HG03139 (cell line): ENCODE measurements around the gene TMEM253.

Experiments used
- ATAC-seq: cut with Tn5 transposase; IDR thresholded peaks from one replicate; pipeline ENCODE4 v1.9.1; 2021; ENCODE audit not compliant: unreplicated experiment

TMEM253 gene

DNA sequence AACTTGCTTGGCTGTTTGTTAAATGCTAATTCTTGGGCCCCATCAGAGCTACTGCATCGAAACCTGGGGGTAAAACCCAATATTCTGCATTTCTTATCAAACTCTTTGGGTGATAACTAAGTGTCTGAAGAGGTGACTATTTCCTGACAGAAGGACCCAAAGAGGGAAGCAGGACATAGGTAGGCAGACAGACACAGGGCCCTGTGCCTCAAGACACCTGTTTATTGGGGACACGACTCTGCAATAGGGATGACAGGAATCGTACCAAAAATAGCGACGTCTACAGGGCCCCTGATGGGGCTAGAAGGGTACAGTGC is 11.0 kb upstream of the TMEM253 start:
- no peak for ATAC-seq

DNA sequence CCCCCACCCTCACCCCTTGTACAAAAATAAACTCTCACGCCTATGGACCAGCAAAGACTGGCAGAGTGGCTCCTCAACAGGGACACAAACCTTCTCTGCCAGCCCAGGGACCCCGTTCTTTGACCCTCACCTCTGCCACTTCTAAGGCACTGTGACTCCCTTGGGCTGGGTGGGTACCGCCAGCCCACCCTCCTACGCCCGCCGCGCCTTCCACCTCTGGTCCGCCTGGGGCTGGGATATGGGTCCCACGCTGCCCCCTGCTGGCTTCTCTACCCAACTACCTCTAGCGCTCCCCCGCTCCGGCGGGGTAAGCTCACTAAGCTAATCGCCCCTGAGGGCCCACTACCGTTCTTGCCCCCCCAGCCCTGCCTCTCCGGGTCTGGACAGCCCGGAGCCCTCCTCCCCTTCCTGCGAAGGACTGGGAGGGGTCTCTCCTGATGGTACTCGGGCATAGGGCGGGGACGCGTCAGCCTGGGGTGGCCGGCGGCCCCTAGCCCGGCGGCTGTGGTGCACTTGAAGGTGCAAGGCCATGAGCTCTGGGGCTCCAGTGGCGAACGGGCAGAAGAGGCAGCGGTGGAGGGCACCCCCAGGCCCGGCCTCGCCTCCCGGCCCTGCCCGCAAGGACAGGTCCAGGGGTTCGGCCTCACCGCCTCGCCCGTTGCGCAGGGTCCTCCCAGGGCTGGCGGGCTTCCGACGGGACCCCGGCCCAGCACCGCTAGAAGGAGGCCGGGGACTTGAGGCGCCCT is 10.5 kb upstream of the TMEM253 start:
- ATAC-seq, result no peak

DNA sequence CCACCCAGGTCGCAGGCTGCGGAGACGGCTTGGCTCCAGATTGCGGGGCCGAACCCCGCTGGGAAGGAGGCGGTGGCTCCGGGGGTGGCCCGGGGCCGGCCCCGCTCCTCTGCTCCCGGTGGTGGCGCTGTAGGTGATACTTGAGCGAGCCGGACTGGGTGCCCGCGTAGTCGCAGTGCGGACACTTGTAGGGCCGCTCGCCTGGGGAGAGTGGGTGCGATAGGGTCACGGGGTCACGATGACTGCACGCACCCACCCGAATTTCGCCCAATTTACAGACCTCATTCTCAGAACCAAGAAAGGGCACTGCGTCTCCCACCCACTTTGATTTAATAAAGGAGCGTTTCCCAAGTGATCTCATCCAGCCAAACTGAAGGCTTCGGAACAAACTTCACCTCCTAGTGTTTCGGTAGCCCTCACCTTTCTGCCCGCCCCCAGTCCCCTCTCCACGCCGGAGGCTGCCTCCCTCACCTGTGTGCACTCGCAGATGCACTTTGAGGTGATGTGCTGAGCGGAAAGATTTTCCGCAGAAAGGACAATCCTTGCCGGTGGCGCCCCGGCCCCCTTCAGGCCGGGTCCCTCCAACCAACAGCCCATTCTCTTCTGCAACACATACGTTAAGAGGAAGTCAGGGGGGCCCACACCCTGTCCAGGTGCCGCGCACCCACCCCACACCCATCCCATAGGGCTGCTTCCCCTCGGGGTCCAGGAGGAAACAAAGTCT is 9.8 kb upstream of the TMEM253 start:
- no peak for ATAC-seq

DNA sequence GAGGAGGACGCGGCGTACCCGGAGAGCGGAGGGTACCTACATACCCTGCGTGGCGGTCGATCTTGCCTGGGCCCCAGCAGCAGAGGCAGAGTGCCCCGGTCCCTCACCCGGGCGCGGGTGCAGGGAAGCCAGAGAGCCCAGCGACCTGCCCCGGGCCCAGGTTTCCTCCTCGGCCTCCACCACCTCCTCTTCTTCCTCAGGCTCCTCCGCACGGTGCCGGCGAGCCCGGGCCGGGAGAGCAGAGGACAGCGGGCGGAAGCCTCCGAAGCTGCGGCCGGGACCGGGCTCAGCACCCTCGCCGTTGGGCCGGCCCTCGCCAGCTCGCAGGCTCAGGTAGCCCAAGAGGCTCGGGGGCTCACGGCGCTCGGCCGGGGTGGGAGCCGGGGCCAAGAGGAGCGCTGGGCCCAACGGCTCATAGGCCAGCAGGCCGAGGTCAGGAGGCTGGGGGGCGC is 9.0 kb upstream of the TMEM253 start:
- no peak for ATAC-seq

DNA sequence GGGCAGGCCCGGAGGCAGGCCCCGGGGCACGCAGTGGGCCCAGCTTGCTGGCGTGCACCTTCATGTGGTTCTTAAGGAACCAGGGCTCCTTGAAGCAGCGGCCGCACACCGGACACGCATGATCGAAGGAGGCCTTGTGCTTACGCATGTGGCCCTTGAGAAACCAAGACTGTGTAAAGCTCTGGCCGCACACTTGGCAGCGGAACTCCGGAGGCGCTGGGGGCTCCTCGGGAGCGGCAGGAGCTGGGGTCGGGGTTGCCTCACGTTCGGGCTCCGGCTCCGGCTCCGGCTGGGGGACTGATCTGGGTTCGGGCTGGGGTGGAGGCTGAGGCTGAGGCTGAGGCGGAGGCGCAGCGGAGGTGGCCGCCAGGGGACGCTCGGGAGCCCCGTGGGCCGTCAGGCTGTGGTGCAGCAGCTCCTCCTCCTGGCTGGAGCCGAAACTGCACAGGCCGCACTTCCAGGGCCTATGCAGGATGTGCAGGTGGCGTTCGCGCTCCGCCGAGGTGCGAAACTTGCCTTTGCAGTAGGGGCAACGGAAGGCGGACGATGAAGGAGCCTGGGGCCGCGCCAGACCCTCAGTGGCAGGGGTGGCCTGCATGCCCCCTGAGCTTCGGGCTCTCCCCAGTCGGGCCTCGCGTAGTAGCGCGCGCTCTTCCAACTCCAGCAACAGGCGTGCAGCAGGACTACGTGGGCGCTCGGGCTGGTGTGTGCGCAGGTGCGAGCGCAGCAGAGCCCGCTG is 8.4 kb upstream of the TMEM253 start:
- no peak for ATAC-seq

DNA sequence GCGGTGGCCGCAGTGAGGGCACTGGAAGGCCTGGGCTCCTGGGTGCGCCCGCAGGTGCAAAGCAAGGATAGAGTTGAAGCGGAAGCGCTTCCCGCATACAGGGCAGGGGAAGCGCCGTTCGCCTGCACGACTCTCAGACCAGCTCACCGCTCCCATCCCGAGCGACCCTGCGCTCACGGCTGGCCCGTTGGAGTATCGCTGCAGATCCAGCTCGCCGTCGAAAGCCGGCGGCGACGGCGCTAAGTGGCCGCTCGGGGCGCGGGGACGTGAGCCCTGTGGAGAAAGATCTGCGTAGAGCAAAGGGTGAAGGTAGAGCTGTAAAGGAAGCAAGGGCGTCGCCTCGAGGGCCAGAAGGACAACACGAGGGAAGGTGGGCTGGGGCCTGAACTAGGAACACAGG is 7.8 kb upstream of the TMEM253 start:
- no peak for ATAC-seq

DNA sequence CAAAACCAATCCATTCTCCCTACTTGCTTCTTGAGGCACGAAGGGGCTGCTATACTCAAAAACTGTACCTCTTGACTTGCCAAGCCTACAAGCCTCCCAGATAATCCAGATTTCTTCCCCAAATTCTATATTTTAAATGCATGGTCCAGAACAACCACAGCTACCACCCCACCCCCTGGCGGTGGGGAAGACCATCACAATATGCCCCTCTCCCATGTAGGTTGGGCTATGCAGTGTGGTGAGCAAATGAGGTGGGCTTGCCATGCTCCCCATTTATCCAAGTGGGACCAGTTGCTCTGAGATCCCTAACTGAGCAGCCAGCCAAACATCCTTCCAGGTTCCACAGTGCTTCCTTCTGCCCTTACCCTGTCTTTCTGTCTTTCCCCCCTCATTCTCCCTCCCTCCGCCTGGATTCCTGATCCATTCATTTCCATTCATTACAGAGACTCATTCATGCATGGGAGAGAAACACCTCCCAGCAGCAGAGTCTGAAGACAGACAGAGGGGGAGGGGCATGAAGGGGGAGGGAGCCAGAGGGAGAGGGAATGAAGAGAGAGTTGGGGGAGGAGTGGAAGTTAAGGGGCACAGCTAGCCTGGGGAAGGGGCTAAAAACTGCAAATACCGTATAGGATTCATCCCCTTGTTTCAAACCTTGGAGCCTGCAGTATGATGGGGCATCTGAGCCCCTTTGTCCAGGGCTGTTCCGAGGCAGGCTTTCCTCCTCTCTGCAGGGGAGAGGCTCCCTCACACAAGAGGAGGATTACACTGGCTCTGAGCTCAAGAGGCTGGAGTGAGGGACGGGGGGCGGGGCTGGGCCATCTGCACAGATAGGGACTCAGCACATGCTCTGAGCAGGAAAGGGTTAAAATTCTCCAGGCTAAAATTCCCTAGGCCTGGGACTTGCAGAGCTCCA is 6.8 kb upstream of the TMEM253 start:
- ATAC-seq, result no peak

DNA sequence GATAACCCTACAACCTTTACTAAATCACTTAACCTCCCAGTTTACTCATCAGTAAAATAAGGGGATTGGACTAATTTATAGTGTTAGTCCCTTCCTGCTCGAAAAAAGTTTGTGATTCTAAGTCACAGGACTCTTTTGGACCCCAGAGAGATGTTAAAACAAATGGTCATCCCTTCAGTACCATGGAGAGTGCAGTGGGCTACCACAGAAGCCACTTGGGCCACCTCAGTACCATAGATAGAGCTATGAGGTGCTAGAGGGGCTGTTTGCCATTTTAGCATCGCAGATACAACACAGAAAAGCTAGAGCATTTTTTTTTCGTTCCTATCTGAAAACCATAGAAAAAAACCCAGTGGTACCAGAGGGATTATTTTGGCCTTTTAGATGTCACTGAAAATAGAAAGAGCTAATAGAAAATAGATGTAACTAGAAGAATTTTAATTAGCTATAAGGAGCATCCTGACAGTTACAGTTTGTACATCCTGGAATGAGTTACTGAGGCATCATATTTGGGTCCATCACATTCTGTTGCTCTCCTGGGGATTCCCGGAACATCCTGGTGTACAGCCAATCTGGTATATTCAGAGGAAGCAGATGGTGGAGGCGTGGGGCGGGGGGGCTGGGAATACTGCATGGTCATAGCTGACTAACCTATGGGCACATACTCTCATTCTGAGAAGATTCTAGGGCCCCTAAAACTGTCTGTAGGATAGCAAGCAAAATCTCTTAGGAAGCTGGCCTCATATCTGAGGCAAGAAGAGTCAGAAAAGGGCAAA is 5.2 kb upstream of the TMEM253 start:
- ATAC-seq, result no peak

DNA sequence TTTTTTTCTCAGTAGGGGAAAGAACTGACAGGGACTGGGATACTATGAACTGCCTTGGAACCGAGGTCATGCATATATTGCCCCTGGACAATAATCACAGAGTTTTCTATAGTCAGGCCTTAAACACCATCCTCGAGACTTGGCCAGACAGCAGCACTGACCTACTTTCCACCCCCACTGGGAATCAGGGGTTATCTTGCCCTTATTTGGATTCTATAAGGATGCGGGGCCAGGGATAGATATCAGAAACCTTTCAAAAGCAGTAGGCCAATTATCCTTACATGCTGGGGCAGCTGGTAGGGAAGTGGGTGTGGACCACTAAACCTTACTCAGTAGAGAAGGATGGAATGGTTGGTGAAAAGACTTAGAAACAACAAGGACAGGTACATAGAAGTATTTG is 4.4 kb upstream of the TMEM253 start:
- no peak for ATAC-seq

DNA sequence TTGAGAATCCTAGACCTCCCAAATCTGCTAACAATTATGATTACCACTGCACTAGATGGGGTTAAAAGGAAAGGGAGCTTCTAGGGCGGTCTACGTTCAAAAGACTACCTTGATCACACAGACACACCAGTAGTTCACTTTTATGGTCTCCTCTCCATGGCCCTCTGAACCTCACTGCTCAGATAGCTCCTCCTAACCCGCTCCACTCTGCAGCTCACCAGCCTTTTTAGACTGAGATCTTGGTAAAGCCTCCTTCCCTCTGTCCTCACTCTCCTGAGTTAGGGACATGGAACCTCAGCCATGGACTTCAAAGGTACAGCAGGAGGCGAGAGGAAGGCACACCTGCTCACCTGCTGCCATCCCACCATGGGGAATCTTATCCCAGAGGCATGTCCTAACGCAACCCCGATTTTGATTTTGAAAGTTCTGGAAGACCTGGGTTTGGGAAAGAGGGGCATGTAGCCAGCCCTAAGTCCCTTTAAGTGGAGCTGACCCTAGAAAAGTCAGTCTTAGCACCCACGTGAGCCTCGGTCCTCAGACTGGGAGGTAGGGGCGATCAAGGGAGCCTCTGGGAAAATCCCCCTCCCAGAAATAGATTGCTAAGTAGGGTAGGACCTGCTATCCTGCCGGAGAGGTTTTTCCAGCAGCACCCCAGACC is 3.8 kb upstream of the TMEM253 start:
- ATAC-seq, result no peak

DNA sequence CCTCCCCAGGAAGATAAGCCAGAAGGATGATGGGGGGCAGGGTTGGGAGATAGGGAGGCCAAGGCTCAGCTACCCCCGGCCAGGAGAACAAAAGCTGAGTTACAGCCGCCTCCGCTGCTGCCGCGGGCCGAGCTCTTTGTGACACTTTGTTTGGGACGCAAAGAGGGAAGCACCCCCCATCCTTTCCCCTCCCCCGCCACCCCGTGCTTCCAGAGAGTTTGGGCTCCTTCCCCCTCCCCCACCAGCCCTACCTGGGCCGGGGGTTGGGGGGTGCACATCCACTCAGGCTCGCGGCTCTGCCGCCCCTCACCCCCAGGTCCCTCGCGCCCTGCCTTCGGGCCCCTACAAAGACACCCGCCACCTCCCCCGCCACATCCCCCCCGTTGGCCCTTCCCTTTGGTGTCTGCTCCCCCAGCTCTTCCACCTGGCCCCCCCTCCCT is 3.2 kb upstream of the TMEM253 start:
- ATAC-seq, result no peak

DNA sequence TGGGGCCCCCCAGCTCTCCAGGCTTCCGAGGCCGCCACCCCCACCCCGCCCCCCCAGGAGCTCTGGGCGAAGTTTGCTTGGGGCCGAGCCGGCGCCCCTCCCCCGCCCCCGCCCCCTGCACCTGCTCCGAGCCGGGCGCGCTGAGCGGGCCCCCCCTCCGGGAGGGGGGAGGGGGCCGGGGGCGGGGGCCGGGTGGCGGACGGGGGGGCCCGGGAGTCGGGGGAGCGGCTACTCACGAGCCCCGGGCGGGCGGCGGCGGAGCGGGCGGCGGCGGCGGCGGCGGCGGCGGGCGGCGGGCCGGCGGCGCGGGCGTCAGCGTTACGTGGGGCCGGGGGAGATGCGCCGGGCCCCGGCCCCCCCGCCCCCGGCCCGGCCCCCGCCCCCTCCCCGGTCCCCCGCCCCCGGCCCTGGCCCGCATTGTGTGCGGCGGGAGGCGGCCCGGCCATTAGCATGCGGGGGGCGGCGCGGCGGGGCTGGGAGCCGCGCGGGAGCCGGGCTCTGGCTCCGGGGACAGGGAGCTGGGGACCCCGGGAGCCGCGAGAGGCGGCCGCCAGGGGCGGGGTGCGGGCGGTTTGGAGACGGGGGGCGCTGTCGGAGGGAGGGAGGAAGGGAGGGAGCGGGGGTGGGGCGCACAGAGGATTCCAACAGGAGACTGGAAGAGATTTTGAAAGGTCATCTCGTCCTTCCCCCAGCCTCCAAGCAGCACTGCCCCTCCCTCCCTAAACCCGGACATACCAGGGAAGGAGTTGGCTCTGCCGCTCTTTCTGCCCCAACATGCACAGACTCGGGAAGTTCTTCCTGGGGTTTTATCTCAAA is 2.6 kb upstream of the TMEM253 start, which contains the start of gene ZNF219:
TSS of gene ZNF219 (minus strand) at position 580 of the 816 bp plus-strand sequence. CDS start 5,064 bp downstream, outside the sequence.
- no peak for ATAC-seq

DNA sequence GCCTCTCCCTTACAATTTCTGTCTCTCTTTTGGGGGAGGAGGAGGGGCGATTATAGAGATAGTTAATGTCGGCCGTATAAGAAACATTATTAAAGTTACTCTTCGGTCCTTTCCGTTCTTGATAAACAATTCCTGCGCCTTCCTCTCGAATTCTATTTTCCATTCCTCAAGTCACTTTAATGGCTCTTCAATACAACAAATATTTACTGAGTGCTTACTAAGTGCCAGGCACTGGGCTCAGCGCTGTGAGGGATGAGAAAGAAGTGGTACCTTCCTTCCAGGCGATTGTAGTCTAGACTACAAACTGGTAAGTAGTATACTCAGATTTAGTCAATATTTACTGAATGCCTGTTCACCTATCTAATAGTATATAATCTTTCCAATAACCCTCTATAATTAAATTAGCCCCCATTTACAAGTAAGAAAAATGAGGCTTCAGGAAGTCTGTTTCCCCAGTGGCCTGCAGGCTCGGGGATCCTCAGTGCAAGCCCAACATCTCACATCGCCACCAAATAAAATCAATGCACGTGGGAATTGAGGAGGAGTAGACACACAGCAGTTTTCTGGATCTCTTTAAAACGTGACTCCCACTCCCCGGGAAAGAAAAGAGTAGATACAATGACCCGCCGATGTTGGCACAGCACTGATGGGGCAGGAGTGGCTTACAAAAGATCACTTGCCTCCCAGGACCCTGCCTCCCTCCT is 1.8 kb upstream of the TMEM253 start:
- ATAC-seq, result no peak

DNA sequence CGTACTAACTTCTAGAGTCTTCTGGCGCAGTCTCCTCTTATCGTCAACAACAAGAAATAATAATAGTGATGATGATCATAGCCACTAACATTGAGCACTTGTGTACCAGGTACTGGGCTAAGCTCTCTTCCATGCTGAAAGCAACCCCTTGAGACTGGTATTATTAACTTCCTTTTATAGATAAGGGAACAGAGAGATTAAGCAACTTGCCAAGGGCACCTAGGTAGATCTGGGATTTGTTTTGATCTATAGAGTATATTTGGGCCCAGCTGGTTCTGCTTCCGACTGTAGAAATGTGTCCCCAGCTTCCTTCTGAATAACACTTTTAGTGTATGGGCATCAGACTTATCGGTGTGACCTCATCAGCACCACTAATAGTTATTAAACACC is 1.3 kb upstream of the TMEM253 start:
- no peak for ATAC-seq

DNA sequence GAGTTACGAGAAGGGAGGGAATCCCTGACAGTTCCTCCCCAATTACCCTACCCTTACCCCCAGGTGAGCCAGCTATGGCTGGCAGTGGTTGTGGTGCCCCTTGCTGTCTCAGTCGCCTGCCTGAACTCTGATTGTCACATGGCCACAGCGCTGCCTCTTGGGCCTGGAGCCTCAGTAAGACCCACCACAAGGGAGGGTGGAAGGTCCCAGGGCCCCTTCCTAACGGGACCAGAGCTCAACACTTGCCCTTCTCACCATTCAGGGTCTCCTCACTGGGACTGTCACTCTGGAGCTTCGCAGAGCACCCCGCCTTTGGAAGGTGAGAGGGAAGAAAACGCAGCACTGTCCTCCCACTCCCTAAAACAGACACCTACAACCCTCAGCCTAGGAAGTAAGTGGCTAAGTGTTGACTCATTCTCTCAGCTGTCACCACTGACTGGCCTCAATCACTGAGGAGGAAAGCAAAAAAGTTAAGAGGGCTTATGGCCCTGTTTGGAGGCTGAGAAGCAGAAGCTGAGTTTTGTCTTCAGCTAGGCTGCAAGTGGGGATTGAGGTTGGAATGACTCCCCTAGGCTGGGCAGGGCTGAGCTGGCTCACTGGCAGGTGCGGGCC is 1.0 kb downstream of the TMEM253 start:
- ATAC-seq, result no peak

DNA sequence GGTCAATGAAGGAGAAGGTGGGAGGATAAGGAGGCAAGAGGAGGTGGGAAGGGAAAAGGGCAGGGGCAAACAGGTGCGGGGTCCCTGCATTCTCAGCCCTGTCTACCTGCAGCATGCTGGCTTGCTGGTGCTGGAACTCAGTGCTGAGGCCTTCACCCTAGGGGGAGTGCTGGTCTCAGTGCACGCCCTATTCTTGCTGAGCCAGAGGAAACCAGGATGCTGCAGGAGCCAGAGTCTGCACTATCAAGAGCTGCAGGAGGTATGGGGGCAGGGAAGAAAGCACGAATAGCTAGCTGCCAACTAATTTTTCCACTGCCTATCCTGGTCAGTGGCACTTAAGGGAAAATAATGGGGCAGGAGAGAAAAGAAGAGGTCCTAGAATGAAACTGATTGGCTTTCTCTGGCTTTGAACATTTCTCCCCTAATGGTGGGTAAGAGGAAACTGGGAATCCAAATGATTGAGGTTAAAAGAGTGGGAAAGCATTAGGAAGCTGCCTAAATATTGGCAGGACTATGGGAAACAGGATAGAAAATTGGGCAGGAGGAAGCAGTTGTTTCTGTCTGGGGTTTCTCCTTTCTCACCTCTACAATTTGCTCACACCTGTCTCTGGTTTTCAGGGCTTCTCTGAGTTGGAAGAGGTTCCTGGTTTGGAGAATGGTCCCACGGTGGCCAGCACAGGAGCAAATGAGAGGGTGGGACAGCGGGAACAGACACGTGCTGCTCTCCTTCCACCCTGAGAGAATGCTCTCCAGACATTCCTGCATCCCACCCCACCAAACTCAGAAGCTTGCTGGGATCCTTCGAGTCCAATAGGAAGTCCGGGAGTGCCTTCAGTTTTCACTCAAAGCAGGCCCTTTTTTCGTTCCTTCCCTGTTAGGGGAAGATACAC is 1.9 kb downstream of the TMEM253 start:
- no peak for ATAC-seq

DNA sequence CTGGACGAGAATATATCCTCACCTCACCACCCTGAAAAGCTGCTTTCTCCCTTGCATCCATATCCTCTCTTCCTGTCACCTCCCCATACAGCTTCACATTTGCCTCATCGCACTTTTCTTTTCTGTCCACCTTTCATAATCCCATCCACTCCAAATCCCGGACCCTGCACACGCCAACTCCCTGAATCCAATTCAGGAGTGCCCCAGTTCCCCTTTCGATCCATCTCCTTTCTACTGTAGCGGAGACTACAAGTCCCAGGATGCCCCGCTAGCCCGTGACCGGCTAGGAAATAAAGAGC is 2.5 kb downstream of the TMEM253 start:
- ATAC-seq, result no peak
